K562 (cell line): ENCODE results near the gene HEATR3. TPM values are rescaled to one million over a fixed set of nuclear protein-coding genes. Genes with fewer than 3 reads are reported as not detected.

Experiments
- ATAC-seq: fragments of 200-7000 bp; cut with Tn5 transposase; 3 replicates; pipeline ENCODE4 v1.9.1; 2020; ENCODE audit warnings: moderate library complexity
- BruUV-seq: library from RNA; stranded (reverse); fragments of 400-500 nt; replicated peaks from 2 replicates; lab custom pipeline; 2021; lab: Mats Ljungman, UMichigan
- CTCF ChIA-PET: fragments of 300-600 bp; formaldehyde crosslinking; extraction: SDS; loops from one replicate; lab custom pipeline; 2021; ENCODE audit warnings: low intra/inter-chr PET ratio; lab: Yijun Ruan, JAX
- POLR2A ChIA-PET: fragments of 300-600, 350-650 bp; sonication (Branson Sonifier 250); formaldehyde crosslinking; extraction: SDS; loops from one replicate; lab custom pipeline; 2021; ENCODE audit warnings: antibody characterized with exemption, inconsistent platforms; lab: Yijun Ruan, JAX
- DNase-seq, 4 experiments: peaks; one replicate each; pipeline versions ENCODE4 v3.0.0 to v3.0.0-alpha.2; 2011 to 2018; ENCODE audit warnings: low spot score in 3 of 4, mixed read lengths in 3 of 4; ENCODE audit errors: extremely low read depth in 1 of 4
- FAIRE-seq: peaks from 2 replicates; lab custom pipeline; 2011; peaks lifted over from hg19 to GRCh38; lab: Jason Lieb, UNC
- H2AFZ ChIP-seq: 2 replicates; pipeline ENCODE4 v1.6.0; 2011; ENCODE audit warnings: low read depth, low read length, control low read depth, inconsistent platforms
- H3K27ac ChIP-seq: fragments of 200-600 bp; 3 replicates; pipeline ENCODE4 v1.8.0; 2011; ENCODE audit warnings: low read depth, mild to moderate bottlenecking, control low read depth, inconsistent platforms, low read length, moderate library complexity, mixed read lengths; ENCODE audit errors: extremely low read depth
- H3K27me3 ChIP-seq, 2 experiments: fragments of 300-600 bp in 1 of 2; 2 replicates in 1 of 2; 3 replicates in 1 of 2; pipeline versions ENCODE4 v1.6.0 to v1.8.0; 2011; ENCODE audit warnings: inconsistent platforms in 2 of 2, low read length in 2 of 2, mild to moderate bottlenecking in 1 of 2, mixed read lengths in 1 of 2, moderate library complexity in 1 of 2; ENCODE audit not compliant: control insufficient read depth in 2 of 2, insufficient read depth in 2 of 2
- H3K36me3 ChIP-seq: fragments of 300-600 bp; 3 replicates; pipeline ENCODE4 v1.8.0; 2011; ENCODE audit warnings: mild to moderate bottlenecking, low read length, inconsistent platforms; ENCODE audit not compliant: control insufficient read depth, insufficient read depth
- H3K4me1 ChIP-seq, 2 experiments: fragments of 200-600 bp in 1 of 2; replicated peaks in 1 of 2; 2 replicates in 1 of 2; 3 replicates in 1 of 2; pipeline versions ENCODE4 v1.5.1 to v1.8.0; 2011; ENCODE audit warnings: inconsistent platforms in 2 of 2, low read length in 2 of 2, mild to moderate bottlenecking in 1 of 2, mixed read lengths in 1 of 2, moderate library complexity in 1 of 2; ENCODE audit not compliant: control insufficient read depth in 2 of 2, insufficient read depth in 2 of 2
- H3K4me2 ChIP-seq: 2 replicates; pipeline ENCODE4 v1.6.1; 2011; ENCODE audit warnings: low read length, control low read depth, inconsistent platforms, mixed read lengths; ENCODE audit not compliant: insufficient read depth
- H3K4me3 ChIP-seq: fragments of 200-600 bp; sonication (generic), shearing (Covaris generic); 2 replicates; pipeline ENCODE4 v1.5.1; 2016; ENCODE audit warnings: control low read depth, inconsistent platforms
- H3K79me2 ChIP-seq: fragments of 200-600 bp; 3 replicates; pipeline ENCODE4 v1.8.0; 2011; ENCODE audit warnings: low read length, inconsistent platforms; ENCODE audit not compliant: control insufficient read depth, insufficient read depth
- H3K9ac ChIP-seq, 2 experiments: 2 replicates each; pipeline versions ENCODE4 v1.6.0 to v1.6.1; 2011; ENCODE audit warnings: low read depth in 2 of 2, low read length in 2 of 2, control low read depth in 1 of 2, inconsistent platforms in 1 of 2, mild to moderate bottlenecking in 1 of 2, mixed read lengths in 1 of 2; ENCODE audit not compliant: insufficient read depth in 1 of 2
- H3K9me1 ChIP-seq: one replicate; pipeline ENCODE4 v1.6.0; 2011; ENCODE audit warnings: inconsistent platforms, mild to moderate bottlenecking, low read length, moderate library complexity; ENCODE audit not compliant: control insufficient read depth, insufficient read depth
- H3K9me3 ChIP-seq: replicated peaks from 2 replicates; pipeline ENCODE4 v1.5.1; 2011; ENCODE audit warnings: low read depth, low read length, inconsistent platforms; ENCODE audit not compliant: control insufficient read depth, insufficient read depth
- H4K20me1 ChIP-seq: replicated peaks from 2 replicates; pipeline ENCODE4 v1.6.1; 2011; ENCODE audit warnings: low read length, inconsistent platforms, mixed read lengths; ENCODE audit not compliant: control insufficient read depth, insufficient read depth
- ELF1 ChIP-seq: fragments of 200-800 bp; sonication (Bioruptor generic); IDR thresholded peaks from 2 replicates; pipeline ENCODE4 v1.6.1; 2016; ENCODE audit warnings: missing genetic modification characterization, missing compliant biosample characterization
- KDM5B ChIP-seq: fragments of 200-600 bp; sonication (generic); IDR thresholded peaks from 2 replicates; pipeline ENCODE4 v1.6.1; 2012; ENCODE audit warnings: low read depth, mild to moderate bottlenecking, moderate library complexity, low read length, control low read depth, inconsistent platforms; ENCODE audit not compliant: insufficient replicate concordance
- RBBP5 ChIP-seq: fragments of 200-600 bp; sonication (generic); IDR thresholded peaks from 2 replicates; pipeline ENCODE4 v1.6.1; 2012; ENCODE audit warnings: borderline replicate concordance, mild to moderate bottlenecking, low read length, control low read depth, inconsistent platforms; ENCODE audit not compliant: insufficient read depth, poor library complexity, severe bottlenecking
- SIN3A ChIP-seq, 2 experiments: fragments of 150-350 bp in 1 of 2; IDR thresholded peaks; 2 replicates each; pipeline ENCODE4 v1.6.1; 2011 to 2016; ENCODE audit warnings: borderline replicate concordance in 2 of 2, low read depth in 2 of 2, low read length in 2 of 2, mild to moderate bottlenecking in 2 of 2, moderate library complexity in 2 of 2; ENCODE audit not compliant: control insufficient read depth in 1 of 2
- TAF1 ChIP-seq: IDR thresholded peaks from 2 replicates; pipeline ENCODE4 v1.6.1; 2011; ENCODE audit warnings: mild to moderate bottlenecking, low read length, moderate library complexity; ENCODE audit not compliant: insufficient read depth, control insufficient read depth, severe bottlenecking; ENCODE audit errors: extremely low read depth
- TCFL5 ChIP-seq: fragments of 250-450 bp; sonication (Bioruptor Pico); conservative IDR thresholded peaks from 2 replicates; pipeline ENCODE4 v1.6.1; 2021; ENCODE audit warnings: mild to moderate bottlenecking, moderate library complexity, matching md5 sums
- ZMIZ1 ChIP-seq, 2 experiments: fragments of 150-350 bp in 1 of 2; IDR thresholded peaks; 2 replicates each; pipeline ENCODE4 v1.6.1; 2012 to 2016; ENCODE audit warnings: low read depth in 2 of 2, low read length in 2 of 2, mild to moderate bottlenecking in 1 of 2, moderate library complexity in 1 of 2
- ZNF277 ChIP-seq: fragments of 250-450 bp; sonication (Bioruptor Pico); IDR thresholded peaks from 2 replicates; pipeline ENCODE4 v1.8.0; 2022; ENCODE audit warnings: inconsistent platforms, mild to moderate bottlenecking, moderate library complexity, borderline replicate concordance
- ZNF507 ChIP-seq: conservative IDR thresholded peaks from 2 replicates; pipeline ENCODE4 v1.6.1; 2017; ENCODE audit warnings: missing genetic modification characterization, missing compliant biosample characterization
- WGBS: fragments of 100-300 bp; shearing (Covaris generic); methylation state at CpG from one replicate; pipeline ENCODE4 v1.1.6; 2016; ENCODE audit warnings: low coverage, mixed read lengths; ENCODE audit not compliant: insufficient coverage; ENCODE audit errors: missing lambda C conversion rate; 5-methylcytosine and 5-hydroxymethylcytosine counted together
- in situ Hi-C: fragments of 300-500 bp; cut with MboI; formaldehyde crosslinking; loops from 4 replicates; pipeline ENCODE4 v1.15.0; 2018; ENCODE audit warnings: inconsistent platforms, mixed read lengths
- intact Hi-C: fragments of 100-400 bp; cut with micrococcal nuclease; formaldehyde crosslinking; loops from 2 replicates; pipeline ENCODE4 v1.14.2; 2022
- polyA plus RNA-seq, 8 experiments: library from polyadenylated mRNA; depleted of rRNA in 4 of 8; stranded (reverse) in 5 of 8; unstranded in 3 of 8; fragments of >200 nt; fragmentation: Nextera tagmentation in 2 of 8; fragmentation: Illumina TruSeq in 1 of 8; extraction: Ambion mirVana in 2 of 8; extraction: Trizol in 1 of 8; gene quantifications; 2 replicates each; pipeline versions ENCODE4 v1.2.1 to v1.2.3, GENCODE V29; 2011 to 2014; ENCODE audit warnings: inconsistent platforms in 1 of 8, missing spikeins in 1 of 8
- total RNA-seq, 7 experiments: library from RNA; depleted of rRNA in 6 of 7; stranded (reverse); fragments of >200 nt in 6 of 7; fragmentation: Illumina TruSeq in 2 of 7; extraction: Trizol in 2 of 7; gene quantifications; 2 replicates each; pipeline versions ENCODE4 v1.2.1 to v1.2.3, GENCODE V29; 2011 to 2021; ENCODE audit warnings: low replicate concordance in 1 of 7
- TF ChIP-seq, protein P1 (sequence below): fragments of 450-650 bp; IDR thresholded peaks from 2 replicates; pipeline ENCODE4 v1.6.1; 2016; ENCODE audit warnings: borderline replicate concordance

Gene HEATR3
- total and polyA plus RNA-seq, 9 of the 15 experiments (the other 6 are each of a cell fraction or from before 2014, with no cell fraction given): 1.7 to 30.2 (median 18.8) TPM

DNA sequence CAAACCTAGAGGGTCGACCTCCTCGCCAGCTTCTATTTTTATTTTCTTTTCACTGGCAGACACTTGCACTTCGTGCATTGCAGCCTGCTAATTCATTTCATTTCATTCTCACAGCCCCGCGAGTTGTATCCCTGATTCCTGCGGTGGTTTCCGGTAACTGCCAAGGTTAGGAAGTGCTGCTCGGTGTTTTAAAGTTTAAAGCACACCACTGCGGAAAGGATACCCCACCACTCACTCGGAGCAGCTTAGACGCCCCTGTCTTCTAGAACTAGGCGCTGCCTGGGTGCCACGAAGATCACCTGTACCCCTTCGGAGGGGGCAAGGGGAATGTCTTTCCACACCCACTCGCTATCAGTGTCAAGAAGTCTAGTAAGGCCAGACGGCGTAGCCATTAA lies 40.2 kb upstream of the HEATR3 start (continued):
- TF ChIP-seq KDM5B (peak; percentile 21), SIN3A (IDR thresholded peaks at IDR 0.05; ENCODE audit: borderline replicate concordance in 2 of 2, control insufficient read depth in 1 of 2, low read depth in 2 of 2, low read length in 2 of 2) (peak in 1 of 2 experiments; percentile 62; a peak in 1 of 4 replicates), ELF1 (tag) (peak; percentile 34; the same call in 1 of the 2 replicates), TAF1 (peak; percentile 6), RBBP5 (peak; percentile 51)
- TF ChIP-seq, protein P1, sequence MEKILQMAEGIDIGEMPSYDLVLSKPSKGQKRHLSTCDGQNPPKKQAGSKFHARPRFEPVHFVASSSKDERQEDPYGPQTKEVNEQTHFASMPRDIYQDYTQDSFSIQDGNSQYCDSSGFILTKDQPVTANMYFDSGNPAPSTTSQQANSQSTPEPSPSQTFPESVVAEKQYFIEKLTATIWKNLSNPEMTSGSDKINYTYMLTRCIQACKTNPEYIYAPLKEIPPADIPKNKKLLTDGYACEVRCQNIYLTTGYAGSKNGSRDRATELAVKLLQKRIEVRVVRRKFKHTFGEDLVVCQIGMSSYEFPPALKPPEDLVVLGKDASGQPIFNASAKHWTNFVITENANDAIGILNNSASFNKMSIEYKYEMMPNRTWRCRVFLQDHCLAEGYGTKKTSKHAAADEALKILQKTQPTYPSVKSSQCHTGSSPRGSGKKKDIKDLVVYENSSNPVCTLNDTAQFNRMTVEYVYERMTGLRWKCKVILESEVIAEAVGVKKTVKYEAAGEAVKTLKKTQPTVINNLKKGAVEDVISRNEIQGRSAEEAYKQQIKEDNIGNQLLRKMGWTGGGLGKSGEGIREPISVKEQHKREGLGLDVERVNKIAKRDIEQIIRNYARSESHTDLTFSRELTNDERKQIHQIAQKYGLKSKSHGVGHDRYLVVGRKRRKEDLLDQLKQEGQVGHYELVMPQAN: 0 out of 2 replicates have a peak, but pooled peaks have one; percentile 11

GRCh38 chr16:50027829-50028228 lies 37.9 kb upstream of the HEATR3 start:
- H3K79me2 ChIP-seq: peaks cover 16% of the 10 kb centered on the region
- 93% methylated on average over 5 of the region's 5 CpGs for WGBS
- H3K27ac ChIP-seq: no peak overlapping the region
- in situ Hi-C loops: loop anchor here (10.0 kb wide), 1 partner anchor 337 kb away; the partner anchor contains the start of gene BRD7
- no peaks in the 10 kb centered on the region for H3K9me3 ChIP-seq
- no peak overlapping the region for H2AFZ ChIP-seq
- ChIA-PET CTCF (interaction anchor here (0.8 kb wide), 1 partner anchor 186 kb away, joined by 7 read pairs; no protein-coding TSS in a partner anchor), POLR2A (interaction anchor here (0.5 kb wide), 1 partner anchor 183 kb away, joined by 4 read pairs; no protein-coding TSS in a partner anchor)
- no peaks in the 10 kb centered on the region for H3K9me1 ChIP-seq
- H3K27me3 ChIP-seq: no peaks in the 10 kb centered on the region
- no peak for ATAC-seq
- no peak overlapping the region for H3K4me2 ChIP-seq
- intact Hi-C loops: loop anchor here (5.0 kb wide), 2 partner anchors 39 to 329 kb away; partner anchors contain the start of gene HEATR3
- peaks cover 37% of the 10 kb centered on the region; the same call in 2 of the 3 replicates for H3K36me3 ChIP-seq
- no peak for DNase-seq
- peaks cover 0 to 9% of the 10 kb centered on the region in 2 experiments; a peak in 3 of 5 replicates for H3K4me1 ChIP-seq
- H4K20me1 ChIP-seq: no peaks in the 10 kb centered on the region
- FAIRE-seq: no peak
- no peak overlapping the region for H3K4me3 ChIP-seq
- BruUV-seq: no TSS peak
- H3K9ac ChIP-seq: no peak overlapping the region
- TF ChIP-seq ZMIZ1 (IDR thresholded peaks at IDR 0.05; ENCODE audit: low read depth in 2 of 2, low read length in 2 of 2) (no peak), ZNF507 (tag) (no peak), ZNF277 (CRISPR knock-in tag) (no peak), TCFL5 (CRISPR knock-in tag) (no peak)
